ENCODE measurements around the gene TMEM212. TPM values are rescaled to one million over a fixed set of nuclear protein-coding genes. Genes with fewer than 3 reads are reported as not detected.

The TMEM212 gene
- total RNA-seq, 1 donor from 2014 or later = not detected

GRCh38 chr3:171840811-171841619, 2.1 kb upstream of the TMEM212 start:
- no peaks in the 10 kb centered on the region for H3K27me3 Mint-ChIP-seq (ENCODE audit: low read depth)
- peaks cover 30% of the 10 kb centered on the region for H3K4me1 Mint-ChIP-seq
- peaks cover 2% of the 10 kb centered on the region for H3K9me3 Mint-ChIP-seq
- no peak overlapping the region for H3K27ac Mint-ChIP-seq
- no peak for DNase-seq (ENCODE audit: low spot score in 2 of 2, unreplicated experiment in 2 of 2)
- H3K36me3 Mint-ChIP-seq = no peaks in the 10 kb centered on the region
- TF ChIP-seq CTCF (IDR thresholded peaks at IDR 0.05; ENCODE audit: unreplicated experiment) = no peak
- H3K4me3 Mint-ChIP-seq = no peak overlapping the region

- H3K9me3 Mint-ChIP-seq = peaks cover 4% of the 10 kb centered on the region
- no peaks in the 10 kb centered on the region for H3K36me3 Mint-ChIP-seq
- H3K27ac Mint-ChIP-seq = no peak overlapping the region
- no peak overlapping the region for H3K4me3 Mint-ChIP-seq
- no peaks in the 10 kb centered on the region for H3K27me3 Mint-ChIP-seq (ENCODE audit: low read depth)
- TF ChIP-seq CTCF (IDR thresholded peaks at IDR 0.05; ENCODE audit: unreplicated experiment) = no peak
- no peak for DNase-seq (ENCODE audit: low spot score in 2 of 2, unreplicated experiment in 2 of 2)
- peaks cover 30% of the 10 kb centered on the region for H3K4me1 Mint-ChIP-seq
Measured at GRCh38 chr3:171841620-171842000, 1.5 kb upstream of the TMEM212 start.

- TF ChIP-seq CTCF (IDR thresholded peaks at IDR 0.05; ENCODE audit: unreplicated experiment) = no peak
- no peaks in the 10 kb centered on the region for H3K36me3 Mint-ChIP-seq
- peaks cover 4% of the 10 kb centered on the region for H3K9me3 Mint-ChIP-seq
- H3K4me1 Mint-ChIP-seq = peaks cover 23% of the 10 kb centered on the region
- no peak overlapping the region for H3K27ac Mint-ChIP-seq
- H3K4me3 Mint-ChIP-seq = no peak overlapping the region
- DNase-seq (ENCODE audit: low spot score in 2 of 2, unreplicated experiment in 2 of 2) = no peak
- no peaks in the 10 kb centered on the region for H3K27me3 Mint-ChIP-seq (ENCODE audit: low read depth)
Measured at GRCh38 chr3:171844873-171845272, 1.7 kb downstream of the TMEM212 start.

GRCh38 chr3:171845481-171846284, 2.5 kb downstream of the TMEM212 start:
- Mint-ChIP-seq H3K36me3 (no peaks in the 10 kb centered on the region), H3K27me3 (ENCODE audit: low read depth) (no peaks in the 10 kb centered on the region), H3K27ac (no peak overlapping the region), H3K9me3 (peaks cover 4% of the 10 kb centered on the region), H3K4me3 (no peak overlapping the region), H3K4me1 (peaks cover 28% of the 10 kb centered on the region)
- DNase-seq (ENCODE audit: low spot score in 2 of 2, unreplicated experiment in 2 of 2) = no peak
- TF ChIP-seq CTCF (IDR thresholded peaks at IDR 0.05; ENCODE audit: unreplicated experiment) = no peak

GRCh38 chr3:171846597-171846996, 3.4 kb downstream of the TMEM212 start:
- Mint-ChIP-seq H3K4me3 (no peak overlapping the region), H3K27ac (no peak overlapping the region), H3K9me3 (peaks cover 4% of the 10 kb centered on the region), H3K27me3 (ENCODE audit: low read depth) (no peaks in the 10 kb centered on the region), H3K36me3 (no peaks in the 10 kb centered on the region), H3K4me1 (peaks cover 28% of the 10 kb centered on the region)
- no peak for TF ChIP-seq CTCF (IDR thresholded peaks at IDR 0.05; ENCODE audit: unreplicated experiment)
- no peak for DNase-seq (ENCODE audit: low spot score in 2 of 2, unreplicated experiment in 2 of 2)

Measured in mesothelial cell of epicardium (in vitro differentiated cells).